Uterus (tissue), 4 donors: ENCODE results near the gene BRSK2. TPM values are rescaled to one million over a fixed set of nuclear protein-coding genes. Genes with fewer than 3 reads are reported as not detected.

Experiments
- DNase-seq, 2 donors: peaks; one replicate each; pipeline ENCODE4 v3.0.0-alpha.2; 2019 to 2020
- H3K27ac ChIP-seq, 2 donors: fragments of 200-600 bp; sonication (generic); 1 replicate in 1 of 2; 2 replicates in 1 of 2; pipeline ENCODE4 v1.5.1; 2016 to 2018
- H3K27me3 ChIP-seq, 2 donors: fragments of 200-600 bp; sonication (generic); one replicate each; pipeline ENCODE4 v1.5.1; 2018 to 2019; ENCODE audit warnings: control low read depth in 1 of 2
- H3K36me3 ChIP-seq, 2 donors: fragments of 200-600 bp; sonication (generic); one replicate each; pipeline ENCODE4 v1.5.1; 2019; ENCODE audit warnings: control low read depth in 1 of 2
- H3K4me1 ChIP-seq, 2 donors: fragments of 200-600 bp; sonication (generic); one replicate each; pipeline ENCODE4 v1.5.1; 2018 to 2019; ENCODE audit warnings: control low read depth in 1 of 2
- H3K4me3 ChIP-seq, 2 donors: fragments of 200-600 bp; sonication (generic); 1 replicate in 1 of 2; 2 replicates in 1 of 2; pipeline ENCODE4 v1.5.1; 2018 to 2019; ENCODE audit warnings: mild to moderate bottlenecking in 1 of 2
- H3K9me3 ChIP-seq, 2 donors: fragments of 200-600 bp; sonication (generic); one replicate each; pipeline ENCODE4 v1.5.1; 2019; ENCODE audit warnings: control low read depth in 1 of 2
- CTCF ChIP-seq, 4 experiments: fragments of 200-600 bp in 2 of 4; fragments of 450-650 bp in 2 of 4; sonication (generic) in 2 of 4; IDR thresholded peaks; one replicate each; pipeline ENCODE4 v1.5.1; 2016 to 2019; ENCODE audit warnings: antibody characterized with exemption in 4 of 4, mild to moderate bottlenecking in 2 of 4, moderate library complexity in 1 of 4
- POLR2A ChIP-seq, 2 donors: fragments of 450-650 bp; IDR thresholded peaks; one replicate each; pipeline ENCODE4 v1.6.1; 2016; ENCODE audit warnings: antibody characterized with exemption in 2 of 2, mild to moderate bottlenecking in 1 of 2, moderate library complexity in 1 of 2
- intact Hi-C: fragments of 100-400 bp; cut with DNase I; formaldehyde crosslinking; loops from one replicate; pipeline ENCODE4 v1.15.1; 2023; ENCODE audit warnings: low total_unique reads
- total RNA-seq, 4 donors: library from RNA; depleted of rRNA in 3 of 4; stranded (reverse); fragments of >200 nt in 3 of 4; gene quantifications; one replicate each; pipeline versions ENCODE4 v1.1.0 to v1.2.4, GENCODE V29; 2014 to 2023
- donor health status: DM: yes; HTN: yes; CAD: no.

The BRSK2 gene
- total RNA-seq, 4 donors from 2014 or later: 1.5 to 2.2 TPM; not detected in 2

- intact Hi-C loops: no loop called here
- DNase-seq: no peak
- TF ChIP-seq POLR2A (IDR thresholded peaks at IDR 0.05): no peak
- TF ChIP-seq CTCF (IDR thresholded peaks at IDR 0.05): no peak
These were observed 38.3 kb upstream of the BRSK2 start for GRCh38 chr11:1351278-1351937.

GRCh38 chr11:1352696-1353382 is 36.9 kb upstream of the BRSK2 start:
- Histone ChIP-seq H3K9me3 (no peaks in the 10 kb centered on the region), H3K4me1 (no peaks in the 10 kb centered on the region), H3K36me3 (no peaks in the 10 kb centered on the region), H3K27me3 (no peaks in the 10 kb centered on the region), H3K27ac (no peak overlapping the region), H3K4me3 (no peak overlapping the region)
- TF ChIP-seq CTCF (IDR thresholded peaks at IDR 0.05) (no peak), POLR2A (IDR thresholded peaks at IDR 0.05) (no peak)
- intact Hi-C loops: no loop called here
- no peak for DNase-seq

More at GRCh38 chr11:1351278-1351937, 38.3 kb upstream of the BRSK2 start:
- Histone ChIP-seq H3K9me3 (no peaks in the 10 kb centered on the region), H3K4me3 (no peak overlapping the region), H3K27me3 (no peaks in the 10 kb centered on the region), H3K4me1 (no peaks in the 10 kb centered on the region), H3K36me3 (no peaks in the 10 kb centered on the region), H3K27ac (no peak overlapping the region)

GRCh38 chr11:1353383-1354124 is 36.2 kb upstream of the BRSK2 start:
- Histone ChIP-seq H3K27me3 (no peaks in the 10 kb centered on the region), H3K27ac (no peak overlapping the region), H3K4me3 (no peak overlapping the region), H3K9me3 (no peaks in the 10 kb centered on the region), H3K4me1 (no peaks in the 10 kb centered on the region), H3K36me3 (no peaks in the 10 kb centered on the region)
- intact Hi-C loops: no loop called here
- no peak for TF ChIP-seq CTCF (IDR thresholded peaks at IDR 0.05)
- TF ChIP-seq POLR2A (IDR thresholded peaks at IDR 0.05): no peak
- DNase-seq: no peak

DNA sequence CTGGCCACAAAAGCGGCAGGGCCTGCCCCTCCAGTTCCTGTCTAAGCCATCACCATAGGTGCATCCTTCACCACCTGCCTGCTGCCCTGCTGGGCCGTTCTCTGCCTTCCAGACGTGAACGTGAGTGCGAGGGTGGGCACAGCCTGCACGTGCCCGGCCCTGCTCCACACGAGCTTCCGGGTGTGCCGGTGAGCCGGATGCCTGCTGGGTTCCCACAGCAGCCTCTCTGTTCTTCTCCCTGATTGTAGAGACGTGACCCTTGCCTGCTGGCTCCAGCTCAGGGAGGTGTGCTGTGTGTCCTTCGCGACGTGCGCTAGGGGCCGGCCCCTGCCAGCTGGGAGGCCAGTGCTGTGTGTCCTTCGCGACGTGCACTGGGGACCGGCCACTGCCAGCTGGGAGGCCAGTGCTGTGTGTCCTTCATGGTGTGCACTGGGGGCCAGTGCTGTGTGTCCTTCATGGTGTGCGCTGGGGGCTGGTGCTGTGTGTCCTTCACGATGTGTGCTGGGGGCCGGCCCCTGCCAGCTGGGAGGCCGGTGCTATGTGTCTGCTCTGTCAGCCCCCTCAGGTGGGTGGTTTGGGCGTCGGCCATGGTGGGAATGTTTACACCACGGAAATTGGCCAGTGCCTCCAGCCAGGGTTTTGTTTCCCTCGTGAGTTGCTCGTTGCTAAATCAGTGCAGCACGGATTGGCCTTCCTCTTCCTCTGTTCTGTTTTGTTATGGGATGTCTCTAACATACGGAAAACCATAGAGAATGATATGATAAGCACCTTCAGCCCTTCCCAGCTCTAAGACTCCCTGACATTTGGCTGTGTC is 35.4 kb upstream of the BRSK2 start:
- intact Hi-C loops: no loop called here

More for the DNA sequence above, 35.4 kb upstream of the BRSK2 start:
- no peaks in the 10 kb centered on the region for H3K4me1 ChIP-seq
- TF ChIP-seq POLR2A (IDR thresholded peaks at IDR 0.05) (no peak), CTCF (IDR thresholded peaks at IDR 0.05) (no peak)
- no peaks in the 10 kb centered on the region for H3K9me3 ChIP-seq
- no peaks in the 10 kb centered on the region for H3K27me3 ChIP-seq
- no peak overlapping the region for H3K4me3 ChIP-seq
- no peak for DNase-seq
- H3K36me3 ChIP-seq: no peaks in the 10 kb centered on the region
- H3K27ac ChIP-seq: no peak overlapping the region
